Measurements from ENCODE around the gene HIPK2. TPM values are rescaled to one million over a fixed set of nuclear protein-coding genes. Genes with fewer than 3 reads are reported as not detected.

The HIPK2 gene
- total and polyA plus RNA-seq, 5 experiments from 2014 or later = 2.1 to 32.9 (median 4.3) TPM

DNA sequence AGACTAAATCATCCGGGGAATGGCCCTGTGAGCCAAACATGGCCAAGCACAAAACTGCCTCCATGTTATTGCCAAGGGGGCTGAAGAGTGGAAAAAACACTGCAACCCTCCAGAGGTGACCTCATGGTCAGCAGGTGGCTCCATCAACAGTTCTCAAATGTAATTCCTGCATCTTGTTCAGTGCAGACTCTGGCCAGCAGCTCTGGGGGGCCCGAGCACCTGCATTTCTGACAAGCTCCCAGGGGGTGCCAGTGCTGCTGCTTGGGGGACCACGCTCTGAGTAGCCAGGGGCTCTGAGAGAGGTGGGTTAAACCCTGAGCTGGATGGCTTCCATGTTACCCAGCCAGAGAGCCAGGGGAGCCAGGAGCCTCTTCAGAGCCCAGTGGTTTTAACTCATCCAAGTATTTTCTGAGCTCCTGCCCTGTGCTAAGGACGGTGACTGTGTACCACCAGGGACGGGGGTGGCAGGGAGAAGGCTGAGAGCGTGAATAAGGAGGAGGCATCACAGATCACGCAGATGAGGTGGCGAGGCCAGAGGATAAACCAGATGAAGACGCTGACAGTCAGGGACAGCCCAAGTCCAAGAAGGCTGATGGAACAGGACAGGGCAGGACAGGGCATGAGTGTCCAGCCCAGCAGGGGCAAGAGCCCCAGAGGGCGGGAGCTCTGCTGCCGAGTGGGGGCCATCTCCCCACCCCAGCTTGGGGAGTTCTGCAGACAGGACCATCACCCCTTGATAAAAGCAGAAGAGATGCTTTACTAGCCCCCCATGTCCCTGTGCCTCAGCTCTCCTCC, 201.4 kb downstream of the HIPK2 start:
- POLR2A ChIA-PET = no interaction called here
- H3K27ac Mint-ChIP-seq = peak overlapping the region in 1 of 10 donors; percentile 11
- no peaks in the 10 kb centered on the region for H3K27me3 Mint-ChIP-seq
- no peak overlapping the region for H3K4me3 Mint-ChIP-seq
- DNase-seq (no peak), ATAC-seq (no peak)
- peaks cover 0 to 82% (median 20%) of the 10 kb centered on the region in 3 donors for H3K36me3 Mint-ChIP-seq
- no peaks in the 10 kb centered on the region for H3K9me3 Mint-ChIP-seq
- peaks cover 0 to 3% (median 0%) of the 10 kb centered on the region in 4 donors for H3K4me1 Mint-ChIP-seq

DNA sequence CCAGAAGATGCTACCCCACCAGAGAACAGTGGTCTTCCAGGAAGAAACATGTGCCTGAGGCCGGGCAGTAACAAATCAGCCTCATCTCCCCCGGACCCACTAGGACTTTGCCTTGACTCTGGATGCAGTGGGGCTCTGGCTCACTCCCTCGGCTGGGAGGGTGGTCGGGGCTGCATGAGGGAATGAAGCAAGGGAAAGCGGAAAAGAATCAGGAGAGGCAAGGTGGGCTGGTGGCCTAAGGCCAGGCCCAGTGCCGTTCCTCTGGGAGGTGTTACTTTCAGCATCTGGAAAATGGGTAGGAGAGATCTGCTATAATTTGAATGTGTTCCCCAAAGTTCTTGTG, 202.5 kb downstream of the HIPK2 start:
- ATAC-seq (no peak), DNase-seq (no peak)
- POLR2A ChIA-PET = no interaction called here
- no peaks in the 10 kb centered on the region for H3K9me3 Mint-ChIP-seq
- H3K4me3 Mint-ChIP-seq = no peak overlapping the region
- H3K27me3 Mint-ChIP-seq = no peaks in the 10 kb centered on the region
- H3K4me1 Mint-ChIP-seq = peaks cover 0 to 3% (median 0%) of the 10 kb centered on the region in 4 donors
- peak overlapping the region in 1 of 10 donors; percentile 16 for H3K27ac Mint-ChIP-seq
- peaks cover 0 to 83% (median 22%) of the 10 kb centered on the region in 3 donors for H3K36me3 Mint-ChIP-seq

DNA sequence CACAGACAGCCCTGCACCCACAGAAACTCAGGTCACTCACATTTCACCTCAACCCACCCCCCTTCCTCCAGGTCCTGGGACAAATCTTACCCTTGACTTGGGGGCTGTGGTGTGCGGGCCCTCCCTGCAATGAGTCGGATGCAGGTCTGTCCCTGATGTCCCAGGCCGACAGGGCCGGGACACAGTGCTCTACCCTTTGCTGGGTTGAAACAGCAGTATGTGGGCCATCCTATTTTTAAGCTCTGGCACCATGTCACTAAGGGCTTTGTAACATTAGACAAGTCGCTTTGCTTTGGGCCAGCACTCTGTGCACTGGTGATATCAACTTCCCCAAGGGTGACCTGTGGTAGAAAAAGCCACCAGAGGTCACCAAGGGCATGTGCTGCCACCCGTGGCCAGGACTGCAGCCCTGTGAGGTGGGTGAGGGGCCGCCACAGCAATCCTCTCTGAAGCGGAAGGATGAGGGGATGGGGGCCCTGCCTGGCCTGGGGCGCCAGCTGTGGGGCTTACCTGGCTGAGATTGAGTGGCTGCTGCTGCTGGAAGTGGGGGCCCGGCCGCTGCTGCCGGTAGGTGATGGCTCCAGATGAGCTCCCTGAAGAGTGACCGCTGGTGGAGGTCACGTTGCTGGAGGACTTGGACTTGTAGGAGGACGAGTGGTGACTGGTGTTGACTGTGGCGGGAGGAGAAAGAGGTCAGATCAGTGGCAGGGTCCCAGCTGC, 203.0 kb downstream of the HIPK2 start:
- Mint-ChIP-seq H3K4me1 (no peaks in the 10 kb centered on the region), H3K27ac (no peak overlapping the region), H3K36me3 (peaks cover 0 to 79% (median 19%) of the 10 kb centered on the region in 3 donors), H3K4me3 (no peak overlapping the region), H3K27me3 (no peaks in the 10 kb centered on the region), H3K9me3 (no peaks in the 10 kb centered on the region)
- POLR2A ChIA-PET = interaction anchor here (0.7 kb wide), 1 partner anchor 10 kb away, joined by 3 read pairs; no protein-coding TSS in a partner anchor
- ATAC-seq = no peak
- no peak for DNase-seq

DNA sequence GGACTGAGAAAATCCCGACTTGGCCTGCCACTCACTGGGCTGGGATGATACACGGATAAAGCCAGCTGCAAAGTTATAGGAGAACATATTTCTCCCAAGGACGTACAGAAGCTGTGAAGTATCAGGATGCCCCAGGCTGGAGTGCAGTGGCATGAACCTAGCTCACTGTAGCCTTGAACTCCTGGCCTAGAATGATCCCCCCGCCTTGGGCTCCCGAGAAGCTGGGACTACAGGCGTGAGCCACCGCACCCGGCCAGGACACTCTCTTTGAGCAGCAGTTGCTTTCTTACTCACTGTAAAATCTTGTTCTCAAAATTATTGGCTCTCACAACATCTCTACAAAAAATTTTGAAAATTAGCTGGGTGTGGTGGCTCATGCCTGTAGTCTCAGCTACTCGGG, 203.9 kb downstream of the HIPK2 start:
- ATAC-seq (no peak), DNase-seq (no peak)
- POLR2A ChIA-PET = interaction anchor here (0.7 kb wide), 1 partner anchor 11 kb away, joined by 3 read pairs; no protein-coding TSS in a partner anchor
- Mint-ChIP-seq H3K27me3 (no peaks in the 10 kb centered on the region), H3K9me3 (no peaks in the 10 kb centered on the region), H3K4me3 (no peak overlapping the region), H3K4me1 (no peaks in the 10 kb centered on the region), H3K36me3 (peaks cover 0 to 74% (median 14%) of the 10 kb centered on the region in 3 donors), H3K27ac (no peak overlapping the region)

DNA sequence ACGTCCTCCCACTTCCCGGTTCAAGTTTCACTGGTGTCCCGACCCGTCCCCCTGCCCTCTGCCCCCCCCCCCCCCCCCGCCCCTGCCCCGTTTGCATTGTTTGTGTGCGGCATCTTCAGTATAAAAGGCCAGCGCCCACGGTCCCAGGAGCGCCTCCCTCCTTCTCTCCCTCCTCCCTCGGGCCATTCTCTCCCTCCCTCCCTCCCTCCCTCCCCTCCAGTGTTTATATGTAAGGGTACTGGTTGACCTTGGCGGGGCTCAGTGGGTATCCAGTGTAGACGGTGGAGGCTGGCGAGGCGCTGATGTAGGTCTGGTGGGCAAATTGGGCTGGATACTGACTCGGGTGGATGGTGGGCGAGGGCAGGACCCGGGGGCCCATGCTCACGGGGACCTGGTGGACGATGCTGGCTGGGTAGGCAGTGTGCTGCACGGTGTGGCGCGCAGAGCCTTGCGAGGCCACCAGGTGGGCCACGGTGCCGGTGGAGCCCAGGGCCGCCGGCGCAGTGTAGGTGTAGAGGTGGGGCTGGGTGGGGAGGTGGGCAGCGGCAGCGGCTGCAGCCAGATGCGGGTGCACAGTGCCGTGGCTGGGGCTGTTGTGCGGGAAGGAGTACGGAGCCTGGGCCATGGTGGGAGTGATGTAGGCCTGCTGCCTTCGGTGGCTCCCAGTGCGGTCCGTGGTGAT, 205.0 kb downstream of the HIPK2 start:
- H3K27ac Mint-ChIP-seq = peak overlapping the region in 2 of 10 donors; percentile 27 to 92
- no peak overlapping the region for H3K4me3 Mint-ChIP-seq
- no peak for ATAC-seq
- peaks cover 4 to 68% (median 21%) of the 10 kb centered on the region in 3 donors for H3K36me3 Mint-ChIP-seq
- no peak for DNase-seq
- POLR2A ChIA-PET = no interaction called here
- H3K4me1 Mint-ChIP-seq = peaks cover 0 to 5% (median 4%) of the 10 kb centered on the region in 4 donors
- no peaks in the 10 kb centered on the region for H3K27me3 Mint-ChIP-seq
- peaks cover 0 to 1% (median 0%) of the 10 kb centered on the region in 9 donors for H3K9me3 Mint-ChIP-seq

DNA sequence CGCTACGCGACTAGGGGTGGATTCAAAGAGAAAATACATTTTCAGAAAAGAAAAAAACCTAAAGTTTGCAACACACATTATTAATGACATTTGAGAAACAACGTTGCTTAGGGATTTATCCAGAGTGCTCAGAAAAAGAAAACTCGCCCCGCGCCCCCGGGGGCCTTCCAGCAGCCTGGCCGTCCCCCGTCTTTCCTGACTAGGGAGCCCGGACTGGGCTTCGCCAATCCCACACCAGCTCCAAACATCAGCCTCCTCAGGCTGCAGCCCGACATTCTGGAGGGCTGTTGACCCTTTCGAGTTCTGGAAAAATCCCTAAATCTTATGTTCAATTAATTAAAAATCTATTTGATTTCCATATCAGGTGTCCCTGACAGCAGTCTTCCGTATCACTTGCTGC, 205.7 kb downstream of the HIPK2 start:
- Mint-ChIP-seq H3K36me3 (peaks cover 4 to 64% (median 25%) of the 10 kb centered on the region in 3 donors), H3K4me1 (peaks cover 0 to 6% (median 5%) of the 10 kb centered on the region in 4 donors), H3K27ac (no peak overlapping the region), H3K4me3 (no peak overlapping the region), H3K9me3 (peaks cover 0 to 1% (median 0%) of the 10 kb centered on the region in 9 donors), H3K27me3 (no peaks in the 10 kb centered on the region)
- POLR2A ChIA-PET = no interaction called here
- no peak for ATAC-seq
- no peak for DNase-seq

DNA sequence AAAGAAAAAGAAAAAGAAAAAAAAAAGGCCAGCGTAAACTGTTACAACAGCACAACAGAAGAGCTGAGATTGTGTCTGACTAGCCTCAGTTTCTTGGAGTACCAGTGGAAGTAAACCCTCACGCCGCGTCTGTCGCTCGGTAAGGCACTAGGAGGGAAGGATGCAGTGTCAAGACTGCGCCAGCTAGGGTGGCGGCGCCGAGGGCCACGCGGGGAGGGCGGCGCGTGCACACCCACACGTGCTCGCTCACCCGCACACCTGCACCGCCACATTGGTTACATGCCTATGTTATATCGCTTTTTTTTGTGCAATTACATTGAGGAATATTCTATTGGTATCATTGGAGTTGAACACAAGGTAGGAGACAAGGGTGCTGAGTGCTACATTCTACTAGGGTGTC, 206.1 kb downstream of the HIPK2 start:
- Mint-ChIP-seq H3K27ac (no peak overlapping the region), H3K4me1 (peaks cover 0 to 8% (median 6%) of the 10 kb centered on the region in 4 donors), H3K9me3 (peaks cover 0 to 1% (median 0%) of the 10 kb centered on the region in 9 donors), H3K4me3 (no peak overlapping the region), H3K27me3 (no peaks in the 10 kb centered on the region), H3K36me3 (peaks cover 4 to 62% (median 29%) of the 10 kb centered on the region in 3 donors)
- POLR2A ChIA-PET = no interaction called here
- no peak for DNase-seq
- no peak for ATAC-seq

DNA sequence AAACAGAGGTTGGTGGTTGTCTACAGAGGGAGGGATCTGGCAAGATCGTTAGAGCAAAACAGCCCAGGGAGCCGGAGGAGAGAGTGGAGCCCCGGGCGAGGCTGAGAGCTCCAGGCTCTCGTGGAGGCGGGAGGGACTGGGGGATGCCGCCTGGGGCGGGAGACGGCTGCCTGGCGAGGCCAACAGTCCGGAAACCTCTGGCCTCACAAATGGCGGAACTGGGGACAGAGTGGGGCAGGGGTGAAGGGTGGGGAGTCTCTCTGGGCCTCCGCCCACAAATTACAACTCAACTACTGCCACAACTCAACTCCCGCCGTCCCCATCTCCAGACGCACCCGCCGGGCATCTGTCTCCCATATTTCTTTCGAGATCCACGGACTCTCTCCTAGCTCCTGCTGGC, 206.6 kb downstream of the HIPK2 start:
- Mint-ChIP-seq H3K27me3 (no peaks in the 10 kb centered on the region), H3K27ac (peak overlapping the region in 1 of 10 donors; percentile 27), H3K9me3 (peaks cover 0 to 1% (median 0%) of the 10 kb centered on the region in 9 donors), H3K4me3 (no peak overlapping the region), H3K36me3 (peaks cover 4 to 60% (median 31%) of the 10 kb centered on the region in 3 donors), H3K4me1 (peaks cover under 1 to 12% (median 9%) of the 10 kb centered on the region in 4 donors)
- DNase-seq (no peak), ATAC-seq (no peak)
- POLR2A ChIA-PET = no interaction called here

DNA sequence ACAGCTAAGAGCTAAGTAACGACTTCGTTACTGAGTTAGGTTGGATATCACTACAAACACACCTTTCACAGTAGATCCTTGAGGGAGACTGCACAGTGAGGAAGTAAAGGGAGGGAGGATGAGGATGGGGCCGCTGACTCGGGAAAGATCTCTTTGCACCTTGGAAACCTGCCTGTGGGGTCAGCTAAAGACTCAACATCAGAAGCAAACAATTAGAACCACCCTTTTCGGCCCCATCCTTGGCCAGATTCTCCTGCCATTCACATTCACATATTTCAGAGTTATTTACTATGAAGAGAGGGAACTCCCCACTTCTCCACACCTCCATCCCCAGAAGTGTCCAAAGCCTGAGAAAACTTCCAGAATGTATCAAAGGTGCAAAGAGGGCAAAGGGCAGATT, 207.2 kb downstream of the HIPK2 start:
- Mint-ChIP-seq H3K4me3 (no peak overlapping the region), H3K36me3 (peaks cover 4 to 59% (median 31%) of the 10 kb centered on the region in 3 donors), H3K9me3 (peaks cover 0 to 1% (median 0%) of the 10 kb centered on the region in 9 donors), H3K27ac (no peak overlapping the region), H3K27me3 (no peaks in the 10 kb centered on the region), H3K4me1 (peaks cover 5 to 16% (median 12%) of the 10 kb centered on the region in 4 donors)
- DNase-seq = no peak
- no peak for ATAC-seq
- POLR2A ChIA-PET = no interaction called here

DNA sequence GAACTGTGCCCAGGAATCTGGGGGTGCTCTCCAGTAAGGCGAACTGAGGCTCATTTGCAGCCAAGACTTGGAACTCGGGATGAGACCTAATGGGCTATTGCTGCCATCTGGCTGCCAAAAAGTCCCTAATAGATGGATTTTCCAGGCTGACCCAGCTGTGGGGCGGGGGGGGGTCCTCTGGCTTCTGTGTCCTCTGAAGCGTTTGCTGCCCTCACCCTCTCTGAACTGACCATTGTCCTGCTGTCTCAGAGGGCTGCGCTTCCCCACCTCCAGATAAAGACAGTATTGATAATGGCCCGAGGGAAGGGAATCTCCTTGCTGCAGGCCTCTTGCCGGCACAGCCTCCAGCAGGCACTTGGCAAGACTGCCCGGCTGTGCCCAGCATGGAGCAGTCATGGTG, 207.7 kb downstream of the HIPK2 start:
- DNase-seq (no peak), ATAC-seq (no peak)
- no peak overlapping the region for H3K4me3 Mint-ChIP-seq
- H3K4me1 Mint-ChIP-seq = peaks cover 9 to 21% (median 14%) of the 10 kb centered on the region in 4 donors
- H3K36me3 Mint-ChIP-seq = peaks cover 4 to 54% (median 30%) of the 10 kb centered on the region in 3 donors
- H3K27ac Mint-ChIP-seq = peak overlapping the region in 1 of 10 donors; percentile 62
- POLR2A ChIA-PET = no interaction called here
- peaks cover 0 to 1% (median 0%) of the 10 kb centered on the region in 9 donors for H3K9me3 Mint-ChIP-seq
- no peaks in the 10 kb centered on the region for H3K27me3 Mint-ChIP-seq

DNA sequence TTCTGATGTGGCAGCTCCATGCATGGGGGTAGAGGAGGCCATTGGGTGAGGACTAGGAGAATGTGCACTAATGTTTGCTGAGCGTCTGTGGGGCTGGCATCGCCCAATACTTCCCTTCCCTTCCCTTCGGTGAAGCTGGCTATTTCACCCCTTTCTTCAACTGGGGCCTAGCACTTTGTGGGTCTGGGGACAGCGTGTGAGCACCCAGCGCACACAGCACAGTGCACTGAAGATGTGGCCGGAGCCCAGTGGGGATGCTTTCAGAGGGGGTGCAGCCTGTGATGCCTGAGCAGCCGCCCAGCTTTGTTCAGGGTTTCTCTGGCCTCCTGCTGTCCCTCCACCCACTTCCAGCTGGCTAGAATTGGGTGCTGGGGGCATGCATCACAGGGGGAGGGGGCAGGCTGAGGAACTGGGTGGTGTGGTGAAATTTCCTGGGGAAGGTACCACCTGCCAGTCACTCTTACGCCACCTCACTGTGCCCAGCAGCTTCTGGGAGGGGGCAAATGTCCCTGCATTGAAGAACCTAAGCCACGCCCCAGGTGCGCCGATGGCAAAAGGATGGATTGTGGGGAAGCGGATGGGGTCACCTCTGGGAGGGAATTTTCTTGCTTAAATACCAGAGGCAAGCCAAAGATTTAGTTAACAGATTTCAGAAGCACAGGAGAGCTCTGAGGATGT, 208.8 kb downstream of the HIPK2 start:
- Mint-ChIP-seq H3K27me3 (no peaks in the 10 kb centered on the region), H3K4me3 (no peak overlapping the region), H3K9me3 (peaks cover 0 to 1% (median 0%) of the 10 kb centered on the region in 9 donors), H3K36me3 (peaks cover 4 to 42% (median 25%) of the 10 kb centered on the region in 3 donors), H3K27ac (peak overlapping the region in 1 of 10 donors; percentile 75), H3K4me1 (peaks cover 10 to 25% (median 16%) of the 10 kb centered on the region in 4 donors)
- POLR2A ChIA-PET = interaction anchor here (0.5 kb wide), 1 partner anchor 755 kb away, joined by 3 read pairs; no protein-coding TSS in a partner anchor
- ATAC-seq (no peak), DNase-seq (no peak)

DNA sequence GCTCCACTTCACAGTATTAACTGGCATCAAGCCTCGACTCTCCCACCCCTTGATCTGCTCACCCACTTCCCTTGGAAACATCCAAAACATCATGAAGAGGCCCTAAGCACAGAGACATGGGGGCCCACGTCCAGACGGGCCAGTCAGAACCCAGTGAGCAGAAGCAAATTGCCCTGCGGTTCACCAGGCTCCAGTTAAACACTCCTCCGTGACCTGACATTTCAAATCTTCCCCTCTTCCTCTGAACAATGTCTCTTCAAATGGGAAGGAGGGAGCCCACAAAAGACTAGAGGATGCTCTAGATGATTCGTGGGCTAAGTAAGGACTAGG, 209.5 kb downstream of the HIPK2 start:
- peaks cover 11 to 28% (median 16%) of the 10 kb centered on the region in 4 donors for H3K4me1 Mint-ChIP-seq
- H3K36me3 Mint-ChIP-seq = peaks cover 4 to 36% (median 23%) of the 10 kb centered on the region in 3 donors
- POLR2A ChIA-PET = interaction anchor here (0.5 kb wide), 1 partner anchor 756 kb away, joined by 3 read pairs; no protein-coding TSS in a partner anchor
- peaks cover 0 to 1% (median 0%) of the 10 kb centered on the region in 9 donors for H3K9me3 Mint-ChIP-seq
- no peak overlapping the region for H3K4me3 Mint-ChIP-seq
- H3K27me3 Mint-ChIP-seq = no peaks in the 10 kb centered on the region
- no peak for ATAC-seq
- no peak for DNase-seq
- peak overlapping the region in 1 of 10 donors; percentile 75 for H3K27ac Mint-ChIP-seq
